ENCODE data around the gene CARD8. TPM values are rescaled to one million over a fixed set of nuclear protein-coding genes. Genes with fewer than 3 reads are reported as not detected.

CARD8 gene
- total RNA-seq, 1 experiment from 2014 or later = 17.7 TPM

- Histone ChIP-seq H3K4me1 (peaks cover 7% of the 10 kb centered on the region), H3K36me3 (ENCODE audit: control insufficient read depth, insufficient read depth, low read length) (no peaks in the 10 kb centered on the region; the same call in 1 of the 2 replicates), H3K4me3 (ENCODE audit: low read depth, low read length) (no peak overlapping the region), H3K9me3 (no peaks in the 10 kb centered on the region), H3K27me3 (replicated peaks; ENCODE audit: control insufficient read depth, insufficient read depth, low read length) (no peaks in the 10 kb centered on the region; the same call in 1 of the 2 replicates)
- peak in 1 of 2 experiments; percentile 46 for DNase-seq
- intact Hi-C loops (cut with micrococcal nuclease; ENCODE audit: unreplicated experiment) = no loop called here
- Mint-ChIP-seq H3K4me1 (ENCODE audit: low read depth, unreplicated experiment) (peaks cover 2% of the 10 kb centered on the region), H3K27ac (ENCODE audit: unreplicated experiment) (no peak overlapping the region), H3K4me3 (ENCODE audit: unreplicated experiment) (peak overlapping the region; percentile 82), H3K9me3 (ENCODE audit: unreplicated experiment) (no peaks in the 10 kb centered on the region), H3K36me3 (ENCODE audit: insufficient read depth, unreplicated experiment) (peaks cover 14% of the 10 kb centered on the region), H3K27me3 (ENCODE audit: insufficient read depth, unreplicated experiment) (no peaks in the 10 kb centered on the region)
- BruUV-seq (replicated peaks) = no TSS peak
- ChIA-PET POLR2A (interaction anchor here (1.0 kb wide), 1 partner anchor 19 kb away, joined by 3 read pairs; no protein-coding TSS in a partner anchor), CTCF (interaction anchor here (0.6 to 1.5 kb wide), 7 partner anchors 18 to 156 kb away, joined by 3 to 10 read pairs (median 4); no protein-coding TSS in a partner anchor)
- TF ChIP-seq CTCF (IDR thresholded peaks at IDR 0.05; ENCODE audit: insufficient read depth in 1 of 2, low read depth in 1 of 2, low read length in 1 of 2, severe bottlenecking in 1 of 2, unreplicated experiment in 1 of 2) = no peak
These were observed 34.7 kb upstream of the CARD8 start for GRCh38 chr19:48290401-48290770.

DNA sequence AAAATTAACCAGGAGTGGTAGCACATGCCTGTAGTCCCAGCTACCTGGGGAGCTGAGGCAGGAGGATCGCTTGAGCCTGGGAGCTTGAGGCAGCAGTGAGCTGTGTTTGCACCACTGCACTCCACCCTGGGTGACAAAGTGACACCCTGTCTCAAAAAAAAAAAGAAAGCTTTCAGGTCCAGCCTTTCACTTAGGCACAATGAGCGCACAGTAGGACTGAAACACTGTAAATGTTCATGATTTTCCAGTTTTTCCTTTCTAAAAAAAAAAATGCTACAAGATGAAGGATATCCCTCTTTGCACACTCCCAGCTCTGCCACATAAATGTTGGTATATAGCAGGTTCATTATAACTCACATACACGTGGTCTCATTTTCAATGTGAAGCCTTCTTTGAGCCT is 32.0 kb upstream of the CARD8 start:
- POLR2A ChIA-PET = no interaction called here

DNA sequence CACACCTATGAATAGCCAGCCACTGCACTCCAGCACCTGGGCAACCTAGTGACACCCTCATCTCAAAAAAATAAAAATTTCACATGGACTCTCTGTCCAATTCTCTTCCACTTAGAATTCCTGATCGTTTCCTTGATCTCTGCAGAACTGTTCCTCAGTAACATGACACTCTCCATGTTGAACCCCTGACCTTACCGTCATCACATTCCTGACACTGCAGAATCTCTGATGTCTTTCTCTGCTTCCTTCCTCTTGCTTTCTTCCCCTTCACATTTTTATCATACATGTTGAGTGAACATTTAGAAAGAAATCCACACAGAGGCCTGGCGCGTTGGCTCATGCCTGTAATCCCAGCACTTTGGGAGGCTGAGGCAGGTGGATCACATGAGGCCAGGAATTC is 29.2 kb upstream of the CARD8 start:
- no peak for TF ChIP-seq CTCF (IDR thresholded peaks at IDR 0.05; ENCODE audit: insufficient read depth in 1 of 2, low read depth in 1 of 2, low read length in 1 of 2, severe bottlenecking in 1 of 2, unreplicated experiment in 1 of 2)
- ChIA-PET CTCF (interaction anchor here (0.7 kb wide), 1 partner anchor 8 kb away, joined by 8 read pairs; no protein-coding TSS in a partner anchor), POLR2A (no interaction called here)
- Mint-ChIP-seq H3K36me3 (ENCODE audit: insufficient read depth, unreplicated experiment) (peaks cover 44% of the 10 kb centered on the region), H3K4me1 (ENCODE audit: low read depth, unreplicated experiment) (no peaks in the 10 kb centered on the region), H3K27ac (ENCODE audit: unreplicated experiment) (no peak overlapping the region), H3K27me3 (ENCODE audit: insufficient read depth, unreplicated experiment) (no peaks in the 10 kb centered on the region), H3K9me3 (ENCODE audit: unreplicated experiment) (no peaks in the 10 kb centered on the region), H3K4me3 (ENCODE audit: unreplicated experiment) (no peak overlapping the region)
- intact Hi-C loops (cut with micrococcal nuclease; ENCODE audit: unreplicated experiment) = no loop called here
- Histone ChIP-seq H3K36me3 (ENCODE audit: control insufficient read depth, insufficient read depth, low read length) (peaks cover 6% of the 10 kb centered on the region), H3K27me3 (replicated peaks; ENCODE audit: control insufficient read depth, insufficient read depth, low read length) (no peaks in the 10 kb centered on the region), H3K4me1 (no peaks in the 10 kb centered on the region), H3K9me3 (peaks cover 22% of the 10 kb centered on the region; the same call in 1 of the 2 replicates), H3K4me3 (ENCODE audit: low read depth, low read length) (no peak overlapping the region)
- BruUV-seq (replicated peaks) = no TSS peak
- DNase-seq = no peak

More for the DNA sequence above, 32.0 kb upstream of the CARD8 start:
- Histone ChIP-seq H3K27me3 (replicated peaks; ENCODE audit: control insufficient read depth, insufficient read depth, low read length) (no peaks in the 10 kb centered on the region; the same call in 1 of the 2 replicates), H3K4me1 (peaks cover 5% of the 10 kb centered on the region), H3K9me3 (peaks cover 11% of the 10 kb centered on the region; the same call in 1 of the 2 replicates), H3K36me3 (ENCODE audit: control insufficient read depth, insufficient read depth, low read length) (peaks cover 6% of the 10 kb centered on the region), H3K4me3 (ENCODE audit: low read depth, low read length) (no peak overlapping the region)
- TF ChIP-seq CTCF (IDR thresholded peaks at IDR 0.05; ENCODE audit: insufficient read depth in 1 of 2, low read depth in 1 of 2, low read length in 1 of 2, severe bottlenecking in 1 of 2, unreplicated experiment in 1 of 2) = no peak
- Mint-ChIP-seq H3K4me1 (ENCODE audit: low read depth, unreplicated experiment) (no peaks in the 10 kb centered on the region), H3K36me3 (ENCODE audit: insufficient read depth, unreplicated experiment) (peaks cover 38% of the 10 kb centered on the region), H3K27me3 (ENCODE audit: insufficient read depth, unreplicated experiment) (no peaks in the 10 kb centered on the region), H3K27ac (ENCODE audit: unreplicated experiment) (no peak overlapping the region), H3K9me3 (ENCODE audit: unreplicated experiment) (no peaks in the 10 kb centered on the region), H3K4me3 (ENCODE audit: unreplicated experiment) (no peak overlapping the region)
- BruUV-seq (replicated peaks) = no TSS peak
- intact Hi-C loops (cut with micrococcal nuclease; ENCODE audit: unreplicated experiment) = no loop called here
- CTCF ChIA-PET = interaction anchor here (0.7 kb wide), 2 partner anchors 103 to 305 kb away, joined by 3 read pairs; partner anchors contain the start of gene KDELR1
- DNase-seq = no peak

All from Caco-2 (cell line).